Spinal cord (tissue), 10 donors: ENCODE measurements around the gene ARHGEF17. TPM values are rescaled to one million over a fixed set of nuclear protein-coding genes. Genes with fewer than 3 reads are reported as not detected.

Experiments used
- DNase-seq, 6 donors: peaks; one replicate each; pipeline versions ENCODE4 v3.0.0 to v3.0.0-alpha.2; 2013 to 2015; ENCODE audit warnings: low spot score in 6 of 6, low read depth in 4 of 6
- H3K27ac ChIP-seq: one replicate; pipeline ENCODE4 v1.5.1; 2013; ENCODE audit warnings: low read depth, low read length, control low read depth
- H3K27me3 ChIP-seq: one replicate; pipeline ENCODE4 v1.6.1; 2013; ENCODE audit warnings: low read length; ENCODE audit not compliant: control insufficient read depth, insufficient read depth
- H3K36me3 ChIP-seq: one replicate; pipeline ENCODE4 v1.6.1; 2013; ENCODE audit warnings: low read length; ENCODE audit not compliant: control insufficient read depth, insufficient read depth
- H3K4me1 ChIP-seq: one replicate; pipeline ENCODE4 v1.6.1; 2013; ENCODE audit warnings: low read length; ENCODE audit not compliant: control insufficient read depth, insufficient read depth
- H3K4me3 ChIP-seq: one replicate; pipeline ENCODE4 v1.5.1; 2013; ENCODE audit warnings: low read depth, low read length, control low read depth
- H3K9me3 ChIP-seq: one replicate; pipeline ENCODE4 v1.6.1; 2013; ENCODE audit warnings: low read length; ENCODE audit not compliant: control insufficient read depth, insufficient read depth
- WGBS: methylation state at CpG from one replicate; pipeline ENCODE4 v1.1.5; 2013; ENCODE audit warnings: missing lambda C conversion rate; ENCODE audit not compliant: insufficient coverage; 5-methylcytosine and 5-hydroxymethylcytosine counted together
- polyA plus RNA-seq, 2 donors: library from polyadenylated mRNA; unstranded; fragments of 120-200 nt; gene quantifications; one replicate each; pipeline ENCODE4 v1.2.1, GENCODE V29; 2013; ENCODE audit not compliant: insufficient read length in 2 of 2
- total RNA-seq, 2 donors: library from RNA; depleted of rRNA in 1 of 2; stranded (reverse); fragments of 120-200 nt in 1 of 2; fragments of >200 nt in 1 of 2; gene quantifications; one replicate each; pipeline versions ENCODE4 v1.2.3 to v1.2.4, GENCODE V29; 2013 to 2014
- donor health status: healthy.

ARHGEF17 gene
- total and polyA plus RNA-seq, 4 donors = 37.3 to 105 (median 67.5) TPM

- Histone ChIP-seq H3K9me3 (no peaks in the 10 kb centered on the region), H3K4me3 (no peak overlapping the region), H3K27ac (no peak overlapping the region), H3K4me1 (peaks cover 26% of the 10 kb centered on the region), H3K36me3 (peaks cover 96% of the 10 kb centered on the region), H3K27me3 (no peaks in the 10 kb centered on the region)
- peak in 1 of 6 donors; percentile 41 for DNase-seq
- WGBS = 88% methylated on average over 17 of the region's 19 CpGs
Observed at GRCh38 chr11:73359930-73360742, 52.1 kb downstream of the ARHGEF17 start.

GRCh38 chr11:73360743-73361369, 52.8 kb downstream of the ARHGEF17 start:
- Histone ChIP-seq H3K9me3 (no peaks in the 10 kb centered on the region), H3K27ac (no peak overlapping the region), H3K27me3 (no peaks in the 10 kb centered on the region), H3K36me3 (peaks cover 96% of the 10 kb centered on the region), H3K4me3 (no peak overlapping the region), H3K4me1 (peaks cover 26% of the 10 kb centered on the region)
- DNase-seq = no peak
- WGBS = 100% methylated on average over 6 of the region's 8 CpGs

GRCh38 chr11:73361953-73362776, 54.1 kb downstream of the ARHGEF17 start:
- Histone ChIP-seq H3K27me3 (no peaks in the 10 kb centered on the region), H3K36me3 (peaks cover 91% of the 10 kb centered on the region), H3K27ac (no peak overlapping the region), H3K4me3 (no peak overlapping the region), H3K9me3 (no peaks in the 10 kb centered on the region), H3K4me1 (peaks cover 22% of the 10 kb centered on the region)
- 51% methylated on average over 70 of the region's 70 CpGs for WGBS
- DNase-seq = no peak

GRCh38 chr11:73363147-73363546, 55.1 kb downstream of the ARHGEF17 start:
- Histone ChIP-seq H3K27me3 (no peaks in the 10 kb centered on the region), H3K36me3 (peaks cover 90% of the 10 kb centered on the region), H3K4me3 (no peak overlapping the region), H3K4me1 (peaks cover 13% of the 10 kb centered on the region), H3K27ac (no peak overlapping the region), H3K9me3 (no peaks in the 10 kb centered on the region)
- DNase-seq = no peak
- WGBS = 91% methylated on average over 9 of the region's 9 CpGs

- Histone ChIP-seq H3K4me1 (no peaks in the 10 kb centered on the region), H3K9me3 (no peaks in the 10 kb centered on the region), H3K4me3 (no peak overlapping the region), H3K36me3 (peaks cover 79% of the 10 kb centered on the region), H3K27ac (no peak overlapping the region), H3K27me3 (no peaks in the 10 kb centered on the region)
- 88% methylated on average over 23 of the region's 24 CpGs for WGBS
- no peak for DNase-seq
Observed at GRCh38 chr11:73365352-73366264, 57.5 kb downstream of the ARHGEF17 start.

GRCh38 chr11:73366265-73366610, 58.2 kb downstream of the ARHGEF17 start:
- 100% methylated on average over 4 of the region's 4 CpGs for WGBS
- Histone ChIP-seq H3K4me1 (no peaks in the 10 kb centered on the region), H3K27ac (no peak overlapping the region), H3K36me3 (peaks cover 75% of the 10 kb centered on the region), H3K9me3 (no peaks in the 10 kb centered on the region), H3K4me3 (no peak overlapping the region), H3K27me3 (no peaks in the 10 kb centered on the region)
- DNase-seq = no peak

- Histone ChIP-seq H3K4me3 (no peak overlapping the region), H3K9me3 (no peaks in the 10 kb centered on the region), H3K4me1 (no peaks in the 10 kb centered on the region), H3K27me3 (no peaks in the 10 kb centered on the region), H3K27ac (no peak overlapping the region), H3K36me3 (peaks cover 70% of the 10 kb centered on the region)
- no peak for DNase-seq
- 85% methylated on average over 5 of the region's 6 CpGs for WGBS
Observed at GRCh38 chr11:73366953-73367352, 58.9 kb downstream of the ARHGEF17 start.

GRCh38 chr11:73367482-73368024, 59.5 kb downstream of the ARHGEF17 start:
- Histone ChIP-seq H3K36me3 (peaks cover 64% of the 10 kb centered on the region), H3K27me3 (no peaks in the 10 kb centered on the region), H3K9me3 (no peaks in the 10 kb centered on the region), H3K4me1 (no peaks in the 10 kb centered on the region), H3K4me3 (no peak overlapping the region), H3K27ac (no peak overlapping the region)
- no peak for DNase-seq
- 81% methylated on average over 16 of the region's 20 CpGs for WGBS
